ENCODE measurements around the gene BUD13. TPM values are rescaled to one million over a fixed set of nuclear protein-coding genes. Genes with fewer than 3 reads are reported as not detected.

The BUD13 gene
- total and polyA plus RNA-seq, 9 of the 15 experiments (the other 6 are each of a cell fraction or from before 2014, with no cell fraction given), result 9.5 to 34.1 (median 27.1) TPM

GRCh38 chr11:116776522-116776984 is 3.8 kb upstream of the BUD13 start:
- CTCF ChIA-PET (ENCODE audit: low intra/inter-chr PET ratio), result no interaction called here
- in situ Hi-C loops (cut with MboI), result no loop called here
- no peak for FAIRE-seq
- TF ChIP-seq ZNF668 (CRISPR knock-in tag; IDR thresholded peaks at IDR 0.05), result no peak
- no peak for TF ChIP-seq HBP1 (CRISPR knock-in tag; IDR thresholded peaks at IDR 0.05)
- TF ChIP-seq HDAC1 (IDR thresholded peaks at IDR 0.05), result no peak
- TF ChIP-seq CTBP1 (IDR thresholded peaks at IDR 0.05; ENCODE audit: borderline replicate concordance), result no peak
- TF ChIP-seq SOX6 (IDR thresholded peaks at IDR 0.05), result peak; percentile 81
- TF ChIP-seq GATA2 (CRISPR knock-in tag; IDR thresholded peaks at IDR 0.05), result 0 out of 2 replicates have a peak, but pooled peaks have one; percentile 12
- TF ChIP-seq DNMT1 (IDR thresholded peaks at IDR 0.05), result no peak
- TF ChIP-seq POLR2G (IDR thresholded peaks at IDR 0.05; ENCODE audit: low read depth, low read length), result no peak
- no peak for TF ChIP-seq POLR2B (IDR thresholded peaks at IDR 0.05; ENCODE audit: low read depth, partially characterized antibody)
- peak in 1 of 2 experiments; percentile 53; a peak in 2 of 4 replicates for TF ChIP-seq RCOR1 (IDR thresholded peaks at IDR 0.05; ENCODE audit: borderline replicate concordance in 1 of 2, low read depth in 2 of 2, low read length in 2 of 2)
- TF ChIP-seq TCF3 (CRISPR knock-in tag; IDR thresholded peaks at IDR 0.05), result peak; percentile 79
- TF ChIP-seq DPF2 (IDR thresholded peaks at IDR 0.05), result peak; percentile 69; the same call in 1 of the 2 replicates
- TF ChIP-seq POLR2A (conservative IDR thresholded peaks at IDR 0.05), result no peak
- TF ChIP-seq THAP7 (CRISPR knock-in tag; IDR thresholded peaks at IDR 0.05), result no peak
- TF ChIP-seq MEF2D (tag; conservative IDR thresholded peaks at IDR 0.05; ENCODE audit: low read depth), result no peak
- peak; percentile 63 for TF ChIP-seq MTA2 (IDR thresholded peaks at IDR 0.05; ENCODE audit: low read depth)
- TF ChIP-seq GTF2A2 (tag; IDR thresholded peaks at IDR 0.05), result no peak
- TF ChIP-seq CUX1 (CRISPR knock-in tag; IDR thresholded peaks at IDR 0.05), result no peak
- peak; percentile 53 for TF ChIP-seq EP300 (IDR thresholded peaks at IDR 0.05; ENCODE audit: low read length)

More at GRCh38 chr11:116776522-116776984, 3.8 kb upstream of the BUD13 start:
- no TSS peak for BruUV-seq (replicated peaks)
- Histone ChIP-seq H3K9ac (ENCODE audit: insufficient read depth in 1 of 2, low read depth in 2 of 2, low read length in 2 of 2) (no peak overlapping the region), H3K4me1 (replicated peaks in 1 of 2; ENCODE audit: control insufficient read depth in 2 of 2, insufficient read depth in 2 of 2, low read length in 2 of 2) (peaks cover 12 to 37% of the 10 kb centered on the region in 2 experiments; a peak in 4 of 5 replicates), H4K20me1 (replicated peaks; ENCODE audit: control insufficient read depth, insufficient read depth, low read length) (peaks cover 5% of the 10 kb centered on the region; the same call in 1 of the 2 replicates), H3K27ac (ENCODE audit: extremely low read depth, low read depth, low read length) (peak overlapping the region; percentile 31), H3K36me3 (ENCODE audit: control insufficient read depth, insufficient read depth, low read length) (peaks cover 54% of the 10 kb centered on the region), H2AFZ (ENCODE audit: low read depth, low read length) (no peak overlapping the region), H3K4me3 (no peak overlapping the region), H3K9me3 (replicated peaks; ENCODE audit: control insufficient read depth, insufficient read depth, low read depth, low read length) (no peaks in the 10 kb centered on the region), H3K79me2 (ENCODE audit: control insufficient read depth, insufficient read depth, low read length) (peaks cover 12% of the 10 kb centered on the region), H3K27me3 (ENCODE audit: control insufficient read depth in 2 of 2, insufficient read depth in 2 of 2, low read length in 2 of 2) (no peaks in the 10 kb centered on the region), H3K4me2 (ENCODE audit: insufficient read depth, low read length) (peak overlapping the region; percentile 14; the same call in 1 of the 2 replicates), H3K9me1 (ENCODE audit: control insufficient read depth, insufficient read depth, low read length) (peaks cover 6% of the 10 kb centered on the region)
- POLR2A ChIA-PET, result interaction anchor here (0.6 to 2.5 kb wide), 4 partner anchors 11 to 510 kb away, joined by 3 to 15 read pairs (median 3); partner anchors contain the start of gene ZPR1
- intact Hi-C loops (cut with micrococcal nuclease), result no loop called here
- ATAC-seq (peak; percentile 1; the same call in 1 of the 3 replicates), DNase-seq (ENCODE audit: extremely low read depth in 1 of 4, low spot score in 3 of 4) (peak in 2 of 4 experiments; percentile 58 to 73)
